ENCODE results near the gene PRR16.

- TF ChIP-seq POLR2A (IDR thresholded peaks at IDR 0.05; ENCODE audit: low read length) (no peak), GATA1 (IDR thresholded peaks at IDR 0.05; ENCODE audit: low read depth, low read length) (no peak)
Observed at GRCh38 chr5:120450910-120451309, 13.2 kb upstream of the PRR16 start.
